ENCODE measurements around the gene MRPL55. TPM values are rescaled to one million over a fixed set of nuclear protein-coding genes. Genes with fewer than 3 reads are reported as not detected.

MRPL55 gene
- total RNA-seq, 3 donors from 2014 or later: 82.3 to 93.0 (median 89.5) TPM

DNA sequence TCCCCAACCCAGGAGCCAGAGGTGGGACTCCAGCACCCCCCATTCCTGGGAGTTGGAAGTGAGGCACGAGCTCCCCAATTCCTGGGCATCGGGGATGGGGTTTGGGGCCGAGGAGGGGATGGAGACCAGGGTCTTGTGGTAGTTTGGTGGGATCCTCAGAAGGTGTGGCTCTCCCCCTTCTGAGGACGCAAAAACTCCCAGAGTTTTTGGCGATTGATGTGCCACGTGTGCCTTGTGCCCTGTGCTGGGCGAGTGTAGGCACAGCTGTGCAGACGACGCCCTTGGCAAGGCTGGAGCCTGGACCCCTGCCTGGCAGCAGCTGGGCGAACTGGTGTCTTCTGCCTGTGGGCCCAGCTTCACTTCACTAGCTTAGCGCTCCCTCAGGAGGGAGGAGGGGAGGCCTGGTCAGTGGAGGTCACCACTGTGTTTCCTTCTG, 33.6 kb upstream of the MRPL55 start:
- no peaks in the 10 kb centered on the region for H3K36me3 Mint-ChIP-seq (ENCODE audit: insufficient read depth)
- no peaks in the 10 kb centered on the region for H3K9me3 Mint-ChIP-seq
- peak overlapping the region; percentile 98 for H3K4me3 Mint-ChIP-seq
- DNase-seq (no peak), ATAC-seq (no peak)
- H3K27me3 Mint-ChIP-seq (ENCODE audit: low read depth): no peaks in the 10 kb centered on the region
- H3K4me1 Mint-ChIP-seq (ENCODE audit: low read depth): peaks cover 39% of the 10 kb centered on the region

- peaks cover 40% of the 10 kb centered on the region for H3K4me1 Mint-ChIP-seq (ENCODE audit: low read depth)
- no peaks in the 10 kb centered on the region for H3K36me3 Mint-ChIP-seq (ENCODE audit: insufficient read depth)
- H3K27me3 Mint-ChIP-seq (ENCODE audit: low read depth): no peaks in the 10 kb centered on the region
- no peak for DNase-seq
- H3K4me3 Mint-ChIP-seq: peak overlapping the region; percentile 98
- no peak for ATAC-seq
- no peaks in the 10 kb centered on the region for H3K9me3 Mint-ChIP-seq
Observed at GRCh38 chr1:228142155-228142691, 33.1 kb upstream of the MRPL55 start.

- no peak for DNase-seq
- peaks cover 41% of the 10 kb centered on the region for H3K4me1 Mint-ChIP-seq (ENCODE audit: low read depth)
Observed at GRCh38 chr1:228141226-228142044, 32.3 kb upstream of the MRPL55 start.

GRCh38 chr1:228140724-228141225, 31.7 kb upstream of the MRPL55 start:
- Mint-ChIP-seq H3K36me3 (ENCODE audit: insufficient read depth) (no peaks in the 10 kb centered on the region), H3K4me3 (peak overlapping the region; percentile 98), H3K27me3 (ENCODE audit: low read depth) (peaks cover 2% of the 10 kb centered on the region), H3K4me1 (ENCODE audit: low read depth) (peaks cover 41% of the 10 kb centered on the region), H3K9me3 (no peaks in the 10 kb centered on the region)
- ATAC-seq (no peak), DNase-seq (no peak)

More at GRCh38 chr1:228141226-228142044, 32.3 kb upstream of the MRPL55 start:
- Mint-ChIP-seq H3K36me3 (ENCODE audit: insufficient read depth) (no peaks in the 10 kb centered on the region), H3K27me3 (ENCODE audit: low read depth) (no peaks in the 10 kb centered on the region), H3K4me3 (peak overlapping the region; percentile 98), H3K9me3 (no peaks in the 10 kb centered on the region)
- ATAC-seq: no peak

DNA sequence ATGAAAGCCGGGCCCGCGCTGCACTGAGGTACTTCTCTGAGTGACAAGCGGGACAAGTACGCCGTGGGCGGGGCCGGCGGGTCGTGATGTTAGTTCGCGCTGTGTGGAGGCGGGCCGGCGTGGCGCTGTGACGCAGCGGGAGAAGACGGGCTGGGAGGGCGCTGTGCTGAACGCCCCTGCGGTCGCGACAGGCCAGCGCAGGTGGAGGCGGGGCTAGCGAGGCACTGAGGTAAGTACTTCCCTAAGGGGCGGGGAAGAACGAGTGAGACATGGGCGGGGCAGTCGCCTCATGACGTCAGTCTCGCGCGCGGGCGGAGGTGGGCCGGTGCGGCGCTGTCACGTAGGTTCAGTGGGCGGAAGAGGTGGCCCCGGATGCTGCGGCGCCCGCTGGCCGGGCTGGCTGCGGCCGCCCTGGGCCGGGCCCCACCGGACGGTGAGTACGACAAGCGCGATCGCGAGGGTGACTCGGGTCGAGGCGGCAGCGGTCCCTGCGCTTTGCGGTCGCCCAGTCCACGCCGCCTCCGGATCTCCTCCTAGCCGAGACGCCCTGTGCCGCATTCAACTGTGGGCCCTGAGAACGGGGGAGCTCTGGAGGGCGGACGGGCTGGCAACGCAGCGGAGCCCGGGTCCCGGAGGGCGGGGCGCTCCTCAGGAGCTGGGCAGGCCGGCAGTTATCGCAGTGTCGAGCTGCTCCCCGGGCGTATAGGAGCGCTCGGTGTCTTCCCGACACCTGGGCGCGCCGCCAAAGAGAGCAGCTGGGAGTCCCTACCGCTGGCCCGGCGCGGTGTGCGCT, 31.0 kb upstream of the MRPL55 start, which contains the start of gene GUK1:
Gene GUK1, plus strand, starts transcription at position 349 of the 793 bp plus-strand sequence. Its CDS starts 24 bp downstream, at position 373.
- no peaks in the 10 kb centered on the region for H3K9me3 Mint-ChIP-seq
- peak; percentile 94 to 95 for ATAC-seq
- no peaks in the 10 kb centered on the region for H3K36me3 Mint-ChIP-seq (ENCODE audit: insufficient read depth)
- H3K4me1 Mint-ChIP-seq (ENCODE audit: low read depth): peaks cover 41% of the 10 kb centered on the region
- peak; percentile 100 for DNase-seq
- peaks cover 2% of the 10 kb centered on the region for H3K27me3 Mint-ChIP-seq (ENCODE audit: low read depth)
- peak within 1 kb of the TSS; percentile 98 for H3K4me3 Mint-ChIP-seq

GRCh38 chr1:228139406-228139930, 30.4 kb upstream of the MRPL55 start:
- ATAC-seq (no peak), DNase-seq (no peak)
- no peaks in the 10 kb centered on the region for H3K9me3 Mint-ChIP-seq
- peak overlapping the region; percentile 98 for H3K4me3 Mint-ChIP-seq
- peaks cover 39% of the 10 kb centered on the region for H3K4me1 Mint-ChIP-seq (ENCODE audit: low read depth)
- no peaks in the 10 kb centered on the region for H3K36me3 Mint-ChIP-seq (ENCODE audit: insufficient read depth)
- peaks cover 5% of the 10 kb centered on the region for H3K27me3 Mint-ChIP-seq (ENCODE audit: low read depth)

DNA sequence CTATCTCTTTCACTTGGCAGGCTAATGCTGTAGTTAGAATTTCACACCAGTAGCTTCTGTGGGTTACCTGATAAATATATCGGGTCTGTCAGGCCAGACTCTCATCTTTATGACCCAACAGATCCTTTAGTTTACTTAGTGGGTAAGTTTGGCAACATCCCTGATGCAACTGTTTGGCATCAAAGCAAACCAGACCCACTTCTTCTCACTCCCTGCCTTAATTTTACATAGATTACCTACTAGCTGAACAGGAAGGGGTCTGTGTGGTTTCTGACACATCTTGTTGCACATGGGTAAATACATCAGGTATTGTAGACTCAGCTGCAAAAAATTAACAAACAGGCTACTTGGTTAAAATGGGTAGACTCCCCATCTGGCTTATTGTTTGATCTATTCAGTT, 27.8 kb upstream of the MRPL55 start:
- Mint-ChIP-seq H3K4me1 (ENCODE audit: low read depth) (peaks cover 15% of the 10 kb centered on the region), H3K4me3 (no peak overlapping the region), H3K9me3 (no peaks in the 10 kb centered on the region), H3K36me3 (ENCODE audit: insufficient read depth) (no peaks in the 10 kb centered on the region), H3K27me3 (ENCODE audit: low read depth) (peaks cover 5% of the 10 kb centered on the region)
- DNase-seq (no peak), ATAC-seq (no peak)

DNA sequence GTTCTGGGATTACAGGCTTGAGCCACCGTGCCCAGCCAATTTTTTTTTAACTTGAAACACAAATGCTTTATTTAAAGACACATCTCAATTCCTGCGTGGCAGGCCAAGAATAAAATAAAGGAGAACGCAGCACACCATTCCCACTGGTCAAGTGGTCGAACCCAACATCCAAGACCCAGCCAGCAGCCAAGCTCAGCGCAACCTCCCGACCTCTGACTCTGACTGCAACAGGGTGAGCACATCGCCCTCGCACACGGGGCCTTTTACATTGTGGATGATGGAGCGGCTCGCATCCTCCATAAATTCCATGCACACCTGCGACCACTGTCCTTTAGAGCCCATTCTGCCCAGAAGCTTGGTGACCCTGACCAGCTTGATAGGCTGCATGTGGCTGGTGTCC, 25.5 kb upstream of the MRPL55 start:
- DNase-seq: no peak
- Mint-ChIP-seq H3K4me3 (no peak overlapping the region), H3K36me3 (ENCODE audit: insufficient read depth) (no peaks in the 10 kb centered on the region), H3K4me1 (ENCODE audit: low read depth) (peaks cover 6% of the 10 kb centered on the region), H3K27me3 (ENCODE audit: low read depth) (peaks cover 9% of the 10 kb centered on the region), H3K9me3 (no peaks in the 10 kb centered on the region)
- no peak for ATAC-seq

DNA sequence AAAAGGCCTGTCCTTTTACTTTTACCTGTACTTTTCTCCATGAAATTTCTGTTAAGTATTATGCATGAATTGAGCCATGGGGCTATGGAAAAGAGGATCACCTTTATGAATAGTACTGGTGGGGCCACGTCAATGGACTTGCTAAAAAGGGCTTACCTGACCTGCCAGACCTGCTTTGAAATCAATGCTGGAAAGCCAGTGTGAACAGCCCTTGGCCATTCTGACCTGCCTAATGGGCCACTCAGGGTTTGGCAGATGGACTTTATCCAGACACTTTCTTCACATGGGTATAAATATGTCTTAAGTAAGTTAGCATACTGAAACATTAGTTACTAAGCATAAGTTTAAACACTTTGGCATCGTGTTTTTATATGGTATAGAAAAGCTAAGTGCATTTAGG, 22.7 kb upstream of the MRPL55 start:
- Mint-ChIP-seq H3K4me3 (no peak overlapping the region), H3K36me3 (ENCODE audit: insufficient read depth) (no peaks in the 10 kb centered on the region), H3K9me3 (no peaks in the 10 kb centered on the region), H3K4me1 (ENCODE audit: low read depth) (peaks cover 3% of the 10 kb centered on the region), H3K27me3 (ENCODE audit: low read depth) (peaks cover 14% of the 10 kb centered on the region)
- ATAC-seq: no peak
- DNase-seq: no peak

- peaks cover 9% of the 10 kb centered on the region for H3K27me3 Mint-ChIP-seq (ENCODE audit: low read depth)
- no peak overlapping the region for H3K4me3 Mint-ChIP-seq
- H3K36me3 Mint-ChIP-seq (ENCODE audit: insufficient read depth): no peaks in the 10 kb centered on the region
- ATAC-seq (no peak), DNase-seq (no peak)
- H3K4me1 Mint-ChIP-seq (ENCODE audit: low read depth): no peaks in the 10 kb centered on the region
- H3K9me3 Mint-ChIP-seq: no peaks in the 10 kb centered on the region
Observed at GRCh38 chr1:228125185-228125584, 16.1 kb upstream of the MRPL55 start.

- Mint-ChIP-seq H3K9me3 (no peaks in the 10 kb centered on the region), H3K36me3 (ENCODE audit: insufficient read depth) (no peaks in the 10 kb centered on the region), H3K27me3 (ENCODE audit: low read depth) (peaks cover 9% of the 10 kb centered on the region), H3K4me3 (no peak overlapping the region), H3K4me1 (ENCODE audit: low read depth) (no peaks in the 10 kb centered on the region)
- ATAC-seq: no peak
- no peak for DNase-seq
Observed at GRCh38 chr1:228123505-228123904, 14.4 kb upstream of the MRPL55 start.

GRCh38 chr1:228122921-228123441, 13.9 kb upstream of the MRPL55 start:
- H3K4me1 Mint-ChIP-seq (ENCODE audit: low read depth): no peaks in the 10 kb centered on the region

DNA sequence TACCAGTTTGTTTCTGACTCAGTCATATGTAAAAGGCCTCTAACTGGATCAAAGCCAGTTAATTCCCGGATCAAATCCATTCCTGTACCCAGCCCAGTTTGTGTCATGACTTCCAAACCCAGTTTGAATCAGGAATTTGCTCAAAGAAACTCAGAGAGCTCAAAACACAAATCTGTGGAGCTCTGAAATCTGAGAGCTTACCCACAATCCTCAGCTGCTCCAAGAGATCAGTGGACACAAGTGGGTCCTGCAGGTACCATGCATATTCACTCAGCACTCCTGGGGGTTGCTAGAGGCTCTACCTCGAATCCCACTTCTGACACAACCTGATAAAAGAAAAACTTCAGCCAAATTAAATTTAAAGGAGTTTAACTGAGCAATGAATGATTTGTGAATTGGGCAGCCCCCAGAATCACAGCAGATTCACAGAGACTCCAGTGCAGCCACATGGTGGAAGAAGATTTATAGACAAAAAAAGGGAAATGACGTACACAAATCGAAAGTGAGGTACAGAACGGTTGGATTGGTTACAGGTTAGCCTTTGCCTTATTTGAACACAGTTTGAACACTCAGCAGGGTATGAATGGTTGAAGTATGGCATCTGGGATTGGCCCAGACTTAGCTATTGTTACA, 11.9 kb upstream of the MRPL55 start:
- Mint-ChIP-seq H3K27me3 (ENCODE audit: low read depth) (peaks cover 4% of the 10 kb centered on the region), H3K4me3 (no peak overlapping the region), H3K4me1 (ENCODE audit: low read depth) (no peaks in the 10 kb centered on the region), H3K36me3 (ENCODE audit: insufficient read depth) (no peaks in the 10 kb centered on the region), H3K9me3 (peaks cover 3% of the 10 kb centered on the region)
- DNase-seq: no peak
- peak in 1 of 2 donors; percentile 25 for ATAC-seq

More at GRCh38 chr1:228122921-228123441, 13.9 kb upstream of the MRPL55 start:
- Mint-ChIP-seq H3K9me3 (peaks cover 2% of the 10 kb centered on the region), H3K36me3 (ENCODE audit: insufficient read depth) (no peaks in the 10 kb centered on the region), H3K4me3 (no peak overlapping the region), H3K27me3 (ENCODE audit: low read depth) (peaks cover 9% of the 10 kb centered on the region)
- ATAC-seq (no peak), DNase-seq (no peak)

All from activated T-cell treated with anti-CD3 and anti-CD28 coated beads, Interleukin-2, amount 50 U/mL, for 4 hours (primary cell).